Right lobe of liver (tissue), 6 donors: Measurements from ENCODE around the gene NOD2. TPM values are rescaled to one million over a fixed set of nuclear protein-coding genes. Genes with fewer than 3 reads are reported as not detected.

Experiments
- ATAC-seq, 4 donors: fragments of 200-7000 bp; cut with Tn5 transposase; one replicate each; pipeline ENCODE4 v1.9.1; 2020; ENCODE audit warnings: mild to moderate bottlenecking in 4 of 4, moderate library complexity in 4 of 4
- DNase-seq, 3 donors: peaks; one replicate each; pipeline ENCODE4 v3.0.0-alpha.2; 2020
- H3K27ac ChIP-seq, 3 donors: fragments of 200-600 bp; one replicate each; pipeline ENCODE4 v1.8.0; 2022
- H3K27me3 ChIP-seq, 2 donors: fragments of 200-600 bp; one replicate each; pipeline ENCODE4 v1.8.0; 2022
- H3K36me3 ChIP-seq, 4 donors: fragments of 200-600 bp; sonication (generic) in 1 of 4; one replicate each; pipeline versions ENCODE4 v1.5.1 to v1.8.0; 2017 to 2022; ENCODE audit warnings: control low read depth in 1 of 4
- H3K4me1 ChIP-seq, 4 donors: fragments of 200-600 bp; sonication (generic) in 1 of 4; one replicate each; pipeline versions ENCODE4 v1.5.1 to v1.8.0; 2017 to 2022; ENCODE audit warnings: control low read depth in 1 of 4
- H3K4me3 ChIP-seq, 3 donors: fragments of 200-600 bp; one replicate each; pipeline ENCODE4 v1.8.0; 2022
- H3K9me3 ChIP-seq, 4 donors: fragments of 200-600 bp; sonication (generic) in 1 of 4; one replicate each; pipeline versions ENCODE4 v1.5.1 to v1.8.0; 2017 to 2022; ENCODE audit warnings: control low read depth in 1 of 4
- POLR2A ChIP-seq: fragments of 450-650 bp; IDR thresholded peaks from one replicate; pipeline ENCODE4 v1.6.1; 2017; ENCODE audit warnings: antibody characterized with exemption, mild to moderate bottlenecking
- WGBS: methylation state at CpG from one replicate; pipeline ENCODE4 v1.1.6; 2018; ENCODE audit warnings: low coverage, low lambda C conversion rate; ENCODE audit not compliant: insufficient coverage; ENCODE audit errors: missing lambda C conversion rate; 5-methylcytosine and 5-hydroxymethylcytosine counted together
- intact Hi-C, 2 donors: fragments of 100-400 bp; cut with DNase I; formaldehyde crosslinking; loops; one replicate each; pipeline versions ENCODE4 v1.11.2 to v1.14.1; 2022
- total RNA-seq, 6 experiments: library from RNA; depleted of rRNA in 2 of 6; stranded (reverse); fragments of >200 nt in 2 of 6; fragmentation: NEBNext Ultra II Directional in 3 of 6; extraction: Animal tissue kit (Norgen Biotek cat#: 25700) in 3 of 6; gene quantifications; one replicate each; pipeline versions ENCODE4 v1.1.0 to v1.2.4, GENCODE V29; 2016 to 2023
- TF ChIP-seq, protein P1 (sequence below), 4 donors: fragments of 200-600 bp in 3 of 4; fragments of 450-650 bp in 1 of 4; IDR thresholded peaks; one replicate each; pipeline versions ENCODE4 v1.5.1 to v1.8.0; 2016 to 2022; ENCODE audit warnings: antibody characterized with exemption in 4 of 4, mild to moderate bottlenecking in 2 of 4
- donor health status: DM: no; HTN: yes; CAD: no.
- donor health status: DM: no; HTN: no; CAD: no.
- donor health status: DM: no; HTN: no; CAD: no.
- donor health status: DM: no; HTN: yes; CAD: no.
- donor health status: DM: no; HTN: yes; CAD: no.

The NOD2 gene
- total RNA-seq, 6 experiments from 2014 or later, result 0.74 to 6.0 (median 1.4) TPM

DNA sequence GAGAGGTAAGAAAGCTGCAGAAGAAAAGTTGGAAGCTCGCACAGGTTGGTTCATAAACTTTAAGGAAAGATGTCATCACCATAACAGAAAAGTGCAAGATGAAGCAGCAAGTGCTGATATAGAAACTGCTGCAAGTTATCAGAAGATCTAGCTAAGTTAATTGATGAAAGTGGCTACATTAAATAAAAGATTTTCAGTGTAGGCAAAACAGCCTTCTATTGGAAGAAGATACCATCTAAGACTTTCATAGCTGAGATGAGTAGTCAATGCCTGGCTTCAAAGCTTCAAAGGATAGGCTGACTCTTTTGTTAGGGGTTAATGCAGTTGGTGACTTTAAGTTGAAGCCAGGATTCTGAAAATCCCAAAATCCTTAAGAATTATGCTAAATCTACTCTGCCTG is 72.5 kb downstream of the NOD2 start:
- Histone ChIP-seq H3K27me3 (no peaks in the 10 kb centered on the region), H3K27ac (no peak overlapping the region), H3K4me3 (no peak overlapping the region), H3K9me3 (peaks cover 0 to 4% (median 0%) of the 10 kb centered on the region in 4 donors), H3K36me3 (peaks cover 0 to 8% (median 4%) of the 10 kb centered on the region in 4 donors), H3K4me1 (no peaks in the 10 kb centered on the region)
- intact Hi-C loops, result no loop called here
- TF ChIP-seq, protein P1, sequence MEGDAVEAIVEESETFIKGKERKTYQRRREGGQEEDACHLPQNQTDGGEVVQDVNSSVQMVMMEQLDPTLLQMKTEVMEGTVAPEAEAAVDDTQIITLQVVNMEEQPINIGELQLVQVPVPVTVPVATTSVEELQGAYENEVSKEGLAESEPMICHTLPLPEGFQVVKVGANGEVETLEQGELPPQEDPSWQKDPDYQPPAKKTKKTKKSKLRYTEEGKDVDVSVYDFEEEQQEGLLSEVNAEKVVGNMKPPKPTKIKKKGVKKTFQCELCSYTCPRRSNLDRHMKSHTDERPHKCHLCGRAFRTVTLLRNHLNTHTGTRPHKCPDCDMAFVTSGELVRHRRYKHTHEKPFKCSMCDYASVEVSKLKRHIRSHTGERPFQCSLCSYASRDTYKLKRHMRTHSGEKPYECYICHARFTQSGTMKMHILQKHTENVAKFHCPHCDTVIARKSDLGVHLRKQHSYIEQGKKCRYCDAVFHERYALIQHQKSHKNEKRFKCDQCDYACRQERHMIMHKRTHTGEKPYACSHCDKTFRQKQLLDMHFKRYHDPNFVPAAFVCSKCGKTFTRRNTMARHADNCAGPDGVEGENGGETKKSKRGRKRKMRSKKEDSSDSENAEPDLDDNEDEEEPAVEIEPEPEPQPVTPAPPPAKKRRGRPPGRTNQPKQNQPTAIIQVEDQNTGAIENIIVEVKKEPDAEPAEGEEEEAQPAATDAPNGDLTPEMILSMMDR (IDR thresholded peaks at IDR 0.05), result no peak
- TF ChIP-seq POLR2A, result no peak
- WGBS, result 82% methylated on average over 1 of the region's 1 CpG
- DNase-seq (no peak), ATAC-seq (no peak)

DNA sequence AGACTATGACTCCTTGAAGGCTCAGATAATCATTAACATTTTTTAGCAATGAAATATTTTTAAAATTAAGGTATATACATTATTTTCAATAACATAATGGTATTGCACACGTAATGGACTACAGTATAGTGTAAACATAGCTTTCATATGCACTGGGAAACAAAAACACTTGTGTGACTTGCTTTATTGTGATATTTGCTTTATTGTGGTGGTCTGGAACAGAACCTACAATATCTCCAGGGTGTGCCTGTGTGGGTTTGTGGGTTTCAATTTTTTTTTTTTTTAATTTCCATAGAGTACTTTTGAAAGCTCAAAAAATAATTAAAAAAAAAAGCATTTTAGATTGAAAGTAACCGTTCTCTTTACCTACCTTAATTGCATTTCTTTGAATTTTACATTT is 73.8 kb downstream of the NOD2 start:
- H3K4me3 ChIP-seq, result no peak overlapping the region
- ATAC-seq (no peak), DNase-seq (no peak)
- intact Hi-C loops, result no loop called here
- H3K4me1 ChIP-seq, result no peaks in the 10 kb centered on the region
- H3K36me3 ChIP-seq, result peaks cover 0 to 8% (median 4%) of the 10 kb centered on the region in 4 donors
- no peak overlapping the region for H3K27ac ChIP-seq
- H3K27me3 ChIP-seq, result no peaks in the 10 kb centered on the region
- H3K9me3 ChIP-seq, result peaks cover 0 to 4% (median 0%) of the 10 kb centered on the region in 4 donors
- TF ChIP-seq, protein P1 (IDR thresholded peaks at IDR 0.05), result no peak
- no peak for TF ChIP-seq POLR2A
- WGBS, result 92% methylated on average over 2 of the region's 2 CpGs

- no peaks in the 10 kb centered on the region for H3K4me1 ChIP-seq
- H3K36me3 ChIP-seq, result peaks cover 0 to 6% (median 2%) of the 10 kb centered on the region in 4 donors
- TF ChIP-seq, protein P1 (IDR thresholded peaks at IDR 0.05), result no peak
- TF ChIP-seq POLR2A, result no peak
- no peaks in the 10 kb centered on the region for H3K9me3 ChIP-seq
- no peak overlapping the region for H3K4me3 ChIP-seq
- ATAC-seq, result no peak
- WGBS, result 97% methylated on average over 3 of the region's 3 CpGs
- H3K27ac ChIP-seq, result no peak overlapping the region
- no peaks in the 10 kb centered on the region for H3K27me3 ChIP-seq
- intact Hi-C loops, result no loop called here
- no peak for DNase-seq
Observed at GRCh38 chr16:50771366-50771765, 78.0 kb downstream of the NOD2 start.

DNA sequence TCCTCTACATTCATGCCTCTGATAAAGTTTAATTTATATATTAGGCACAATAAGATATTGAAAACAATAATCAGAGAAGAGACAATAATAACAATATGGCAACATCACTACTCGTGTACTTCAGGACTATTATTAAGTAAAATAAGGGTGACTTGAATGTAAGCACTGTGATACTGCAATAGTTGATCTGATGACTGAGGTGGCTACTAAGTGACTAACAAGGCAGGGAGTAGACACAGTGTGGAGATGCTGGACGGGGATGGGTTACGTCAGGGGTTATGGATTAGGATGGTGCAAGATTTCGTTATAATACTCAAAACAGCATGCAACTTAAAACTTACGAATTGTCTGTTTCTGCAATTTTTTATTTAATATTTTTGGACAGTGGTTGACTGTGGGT is 81.0 kb downstream of the NOD2 start:
- no peaks in the 10 kb centered on the region for H3K27me3 ChIP-seq
- no peak for ATAC-seq
- DNase-seq, result no peak
- no peak overlapping the region for H3K27ac ChIP-seq
- intact Hi-C loops, result no loop called here
- peaks cover 0 to 6% (median 3%) of the 10 kb centered on the region in 4 donors for H3K36me3 ChIP-seq
- H3K4me1 ChIP-seq, result no peaks in the 10 kb centered on the region
- 81% methylated on average over 3 of the region's 5 CpGs for WGBS
- no peak overlapping the region for H3K4me3 ChIP-seq
- TF ChIP-seq, protein P1 (IDR thresholded peaks at IDR 0.05), result no peak
- TF ChIP-seq POLR2A, result no peak
- H3K9me3 ChIP-seq, result no peaks in the 10 kb centered on the region

GRCh38 chr16:50774960-50775359 is 81.6 kb downstream of the NOD2 start:
- Histone ChIP-seq H3K27me3 (no peaks in the 10 kb centered on the region), H3K27ac (no peak overlapping the region), H3K4me3 (no peak overlapping the region), H3K9me3 (no peaks in the 10 kb centered on the region), H3K4me1 (no peaks in the 10 kb centered on the region), H3K36me3 (peaks cover 0 to 12% (median 6%) of the 10 kb centered on the region in 4 donors)
- TF ChIP-seq, protein P1 (IDR thresholded peaks at IDR 0.05), result no peak
- TF ChIP-seq POLR2A, result no peak
- DNase-seq (no peak), ATAC-seq (no peak)
- intact Hi-C loops, result no loop called here
- WGBS, result 78% methylated on average over 3 of the region's 3 CpGs
